C4-2B (cell line): ENCODE measurements around the gene TIGD1.

Experiments used
- H3K27ac ChIP-seq: fragments of 450-650 bp; 2 replicates; pipeline ENCODE4 v1.5.1; 2017
- ZFX ChIP-seq: fragments of 450-650 bp; IDR thresholded peaks from 2 replicates; pipeline ENCODE4 v1.6.1; 2017
- TF ChIP-seq, protein P1 (sequence below): fragments of 450-650 bp; conservative IDR thresholded peaks from 2 replicates; pipeline ENCODE4 v1.5.1; 2017; ENCODE audit warnings: mild to moderate bottlenecking

The TIGD1 gene

DNA sequence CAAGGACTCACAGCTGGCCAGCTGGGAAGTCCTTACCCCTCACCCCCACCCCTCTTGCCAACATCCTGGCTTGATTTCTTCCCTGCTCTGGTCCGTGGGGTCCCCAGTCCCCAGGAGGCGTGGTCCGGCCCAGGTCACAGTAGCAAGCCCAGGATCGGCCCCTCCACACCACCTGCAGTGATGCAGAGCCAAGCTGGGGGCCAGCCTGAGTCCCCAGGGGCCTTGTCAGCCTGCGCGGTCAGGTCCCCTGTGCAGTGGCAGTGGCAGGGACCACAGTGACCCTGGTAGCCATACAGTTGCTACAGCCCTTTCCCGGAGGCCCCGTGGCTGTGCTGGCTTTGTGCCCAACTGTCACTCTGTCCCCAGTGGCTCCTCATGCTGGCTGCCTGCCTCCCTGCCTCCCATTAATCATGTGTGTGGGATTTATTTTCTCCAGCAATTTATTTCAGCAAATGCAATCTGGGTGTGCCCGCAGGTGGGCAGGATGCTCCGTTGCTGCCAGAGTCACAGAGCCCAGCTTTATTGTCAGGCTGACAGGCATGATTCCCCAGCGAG lies 38.9 kb downstream of the TIGD1 start:
- TF ChIP-seq, protein P1, sequence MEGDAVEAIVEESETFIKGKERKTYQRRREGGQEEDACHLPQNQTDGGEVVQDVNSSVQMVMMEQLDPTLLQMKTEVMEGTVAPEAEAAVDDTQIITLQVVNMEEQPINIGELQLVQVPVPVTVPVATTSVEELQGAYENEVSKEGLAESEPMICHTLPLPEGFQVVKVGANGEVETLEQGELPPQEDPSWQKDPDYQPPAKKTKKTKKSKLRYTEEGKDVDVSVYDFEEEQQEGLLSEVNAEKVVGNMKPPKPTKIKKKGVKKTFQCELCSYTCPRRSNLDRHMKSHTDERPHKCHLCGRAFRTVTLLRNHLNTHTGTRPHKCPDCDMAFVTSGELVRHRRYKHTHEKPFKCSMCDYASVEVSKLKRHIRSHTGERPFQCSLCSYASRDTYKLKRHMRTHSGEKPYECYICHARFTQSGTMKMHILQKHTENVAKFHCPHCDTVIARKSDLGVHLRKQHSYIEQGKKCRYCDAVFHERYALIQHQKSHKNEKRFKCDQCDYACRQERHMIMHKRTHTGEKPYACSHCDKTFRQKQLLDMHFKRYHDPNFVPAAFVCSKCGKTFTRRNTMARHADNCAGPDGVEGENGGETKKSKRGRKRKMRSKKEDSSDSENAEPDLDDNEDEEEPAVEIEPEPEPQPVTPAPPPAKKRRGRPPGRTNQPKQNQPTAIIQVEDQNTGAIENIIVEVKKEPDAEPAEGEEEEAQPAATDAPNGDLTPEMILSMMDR: no peak
- TF ChIP-seq ZFX: no peak
- no peak overlapping the region for H3K27ac ChIP-seq

DNA sequence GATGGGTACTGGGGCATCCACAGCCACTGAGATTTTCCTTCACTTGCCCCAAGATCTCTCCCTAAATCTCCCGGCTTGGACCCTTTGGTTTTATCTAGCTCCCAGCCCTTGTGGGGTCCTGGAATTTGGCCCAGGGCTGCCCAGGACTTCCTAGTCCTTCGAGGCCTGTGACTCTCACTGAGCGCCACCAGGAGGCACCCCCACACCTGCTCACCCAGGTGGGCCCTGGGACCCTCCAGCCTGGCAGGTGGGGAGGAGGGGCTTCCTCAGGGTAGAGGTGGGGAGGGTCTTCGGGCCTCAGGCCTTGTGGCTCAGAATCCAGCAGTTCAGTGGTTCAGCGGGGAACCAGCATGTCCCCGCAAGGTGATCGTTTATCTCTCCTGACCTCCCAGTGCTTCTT lies 42.1 kb downstream of the TIGD1 start:
- no peak overlapping the region for H3K27ac ChIP-seq
- TF ChIP-seq ZFX: no peak

DNA sequence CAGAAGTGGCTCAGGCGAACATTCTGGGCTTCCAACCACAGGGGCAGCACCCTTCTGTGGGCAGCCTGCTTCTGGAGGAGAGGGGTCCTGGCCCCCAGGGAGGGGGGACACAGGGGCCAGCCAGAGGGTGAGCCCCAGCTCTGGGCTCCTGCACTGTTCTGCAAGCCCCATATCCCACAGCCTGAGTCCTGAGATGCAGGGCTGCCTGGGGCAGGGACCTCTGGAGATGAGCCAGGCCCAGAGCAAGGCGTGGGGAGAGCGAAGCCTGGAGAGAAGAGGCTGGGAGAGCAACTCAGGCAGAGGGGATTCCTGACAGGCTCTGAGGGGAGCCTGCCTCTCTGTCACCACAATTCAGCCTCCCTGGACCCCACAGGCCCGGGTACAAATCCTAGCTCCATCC lies 43.6 kb downstream of the TIGD1 start:
- TF ChIP-seq, protein P1: no peak
- no peak for TF ChIP-seq ZFX
- H3K27ac ChIP-seq: no peak overlapping the region

DNA sequence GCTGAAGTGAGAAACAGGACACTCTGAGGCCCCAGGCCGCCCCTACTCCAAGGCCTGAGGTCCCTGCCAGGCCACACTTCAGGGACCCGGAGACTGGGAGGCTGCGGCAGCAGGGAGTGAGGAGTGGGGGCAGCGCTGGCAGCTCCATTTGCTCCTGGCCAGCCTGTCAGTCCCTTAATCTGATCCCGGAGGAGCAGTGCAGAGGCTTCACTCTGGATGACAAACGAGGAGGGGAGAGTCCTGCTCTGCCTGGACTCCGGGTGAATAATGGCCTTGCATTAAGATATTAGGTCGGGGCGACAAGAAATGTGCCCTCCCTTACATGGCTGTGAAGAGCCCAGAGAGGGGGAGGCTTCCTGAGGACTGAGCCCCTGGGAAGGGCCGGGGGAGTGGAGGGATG lies 44.5 kb downstream of the TIGD1 start:
- no peak for TF ChIP-seq ZFX
- TF ChIP-seq, protein P1: no peak
- H3K27ac ChIP-seq: no peak overlapping the region

DNA sequence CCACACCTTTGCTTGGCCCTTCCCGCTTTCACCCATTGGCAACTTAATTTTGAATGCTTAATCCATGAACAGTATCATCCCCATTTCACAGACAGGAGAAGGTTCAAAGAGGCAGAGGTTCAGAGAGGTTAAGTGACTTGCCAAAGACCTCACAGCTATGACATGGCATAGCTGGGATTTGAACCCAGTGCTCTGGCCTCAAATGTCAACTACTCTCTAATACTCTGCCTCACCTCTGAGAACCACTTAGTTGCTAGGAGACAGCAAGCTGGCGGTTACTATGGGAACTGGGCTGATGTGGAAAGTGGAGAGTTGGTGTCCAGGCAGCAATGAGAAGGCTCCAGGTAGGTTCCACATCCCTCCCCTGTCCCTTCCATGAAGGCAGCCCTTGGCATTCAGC lies 45.9 kb downstream of the TIGD1 start:
- H3K27ac ChIP-seq: no peak overlapping the region
- no peak for TF ChIP-seq ZFX
- TF ChIP-seq, protein P1: no peak

DNA sequence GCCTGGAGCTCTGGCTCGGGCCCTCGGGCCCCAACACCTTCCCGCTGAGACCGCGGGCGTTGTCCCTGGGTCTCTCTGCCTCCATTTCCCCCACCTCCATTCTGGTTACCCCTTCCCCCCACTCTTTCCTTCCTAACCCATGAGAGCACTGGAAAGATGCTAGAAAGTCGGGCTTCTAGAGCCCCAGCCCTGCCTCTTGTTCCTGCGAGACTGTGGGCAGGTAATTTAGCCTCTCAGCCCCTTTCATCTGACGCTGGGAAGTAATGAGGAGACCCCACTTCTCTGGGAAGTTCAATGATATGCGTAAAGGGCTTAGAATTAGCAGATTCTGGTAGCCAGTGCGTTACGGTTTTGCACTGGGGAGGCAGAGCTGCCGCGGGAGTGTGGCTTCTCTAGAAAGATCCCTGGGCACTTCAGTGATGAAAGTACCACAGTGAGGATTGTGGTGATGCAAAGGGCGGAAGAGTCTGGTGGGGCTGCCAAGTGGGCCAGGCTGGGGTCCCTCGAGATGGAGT lies 46.5 kb downstream of the TIGD1 start:
- no peak overlapping the region for H3K27ac ChIP-seq
- TF ChIP-seq, protein P1: no peak
- TF ChIP-seq ZFX: no peak

DNA sequence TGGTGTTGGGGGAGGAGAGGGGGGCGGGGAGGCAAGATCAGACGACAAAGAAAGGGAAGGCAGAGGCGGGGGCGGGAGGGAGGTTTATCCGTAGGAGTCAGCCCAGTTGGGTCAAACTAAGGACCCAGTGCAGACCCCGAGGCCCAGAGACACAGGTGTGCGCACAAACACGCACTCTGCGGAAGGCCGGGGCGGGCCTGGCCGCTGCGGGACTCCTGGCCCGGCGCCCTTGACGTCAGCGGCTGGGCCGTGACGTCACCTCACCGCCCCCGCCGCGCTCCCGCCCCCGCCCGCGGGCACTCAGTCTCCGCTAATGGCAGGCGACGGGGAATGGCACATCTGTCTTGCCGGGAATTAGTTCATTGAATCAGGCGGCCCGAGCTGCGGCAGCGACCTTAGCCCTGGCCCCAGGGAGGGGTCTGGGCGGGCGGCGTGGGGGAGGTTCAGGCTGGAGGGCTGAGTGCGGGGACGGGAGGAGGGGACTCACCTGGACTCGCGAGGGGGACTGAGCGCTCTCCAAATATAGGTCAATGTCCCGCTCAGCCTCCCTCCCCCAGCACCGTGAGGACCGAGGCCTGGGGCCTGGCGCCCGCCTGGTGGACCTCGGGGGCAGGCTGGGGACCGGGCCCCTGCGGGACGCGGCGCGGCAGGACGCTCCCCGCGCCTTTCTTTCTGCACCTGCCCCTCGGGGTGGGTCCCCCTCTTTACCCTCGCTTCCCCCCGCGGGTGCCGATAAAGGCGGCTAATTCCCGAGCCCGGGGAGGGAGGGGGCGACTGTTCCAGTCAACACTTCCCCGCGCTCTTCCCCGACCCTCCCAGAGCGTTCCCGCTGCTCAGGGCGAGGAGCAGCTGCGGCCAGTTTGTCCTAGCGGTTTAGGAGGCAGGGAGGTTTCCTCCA lies 47.2 kb downstream of the TIGD1 start:
- TF ChIP-seq, protein P1: no peak
- TF ChIP-seq ZFX: no peak
- H3K27ac ChIP-seq: no peak overlapping the region
